ENCODE results near the gene GMDS. TPM values are rescaled to one million over a fixed set of nuclear protein-coding genes. Genes with fewer than 3 reads are reported as not detected.

The GMDS gene
- total and polyA plus RNA-seq, 2 of the 8 experiments (the other 6 are each of a cell fraction or from before 2014, with no cell fraction given), result 16.8 to 50.0 TPM

- no peak for TF ChIP-seq CHD7 (IDR thresholded peaks at IDR 0.05; ENCODE audit: insufficient replicate concordance, low read length)
Measured at GRCh38 chr6:1715336-1715735, 530.1 kb downstream of the GMDS start (continued).
